WTC11 (cell line): ENCODE measurements around the gene IL20RB. TPM values are rescaled to one million over a fixed set of nuclear protein-coding genes. Genes with fewer than 3 reads are reported as not detected.

Source experiments
- ATAC-seq: fragments of 200-7000 bp; cut with Tn5 transposase; 2 replicates; pipeline ENCODE4 v1.10.0; 2021; ENCODE audit warnings: mild to moderate bottlenecking, moderate library complexity
- CTCF ChIA-PET: fragments of 300-600 bp; sonication (Branson Sonifier 250); formaldehyde crosslinking; loops from one replicate; lab custom pipeline; 2021; ENCODE audit warnings: antibody characterized with exemption; lab: Charles Lee
- POLR2A ChIA-PET: fragments of 350-600 bp; sonication (Branson Sonifier 250); formaldehyde crosslinking; loops from one replicate; lab custom pipeline; 2021; ENCODE audit warnings: antibody characterized with exemption; lab: Charles Lee
- DNase-seq: peaks from one replicate; pipeline ENCODE4 v3.0.0; 2021; ENCODE audit warnings: low spot score
- H3K27ac Mint-ChIP-seq: 2 replicates; pipeline ENCODE4 v1.8.0; 2021; ENCODE audit warnings: mixed read lengths
- H3K27me3 Mint-ChIP-seq: 2 replicates; pipeline ENCODE4 v1.8.0; 2021; ENCODE audit warnings: low read depth, mild to moderate bottlenecking, moderate library complexity, mixed read lengths
- H3K36me3 Mint-ChIP-seq: 2 replicates; pipeline ENCODE4 v1.8.0; 2021; ENCODE audit warnings: mixed read lengths
- H3K4me1 Mint-ChIP-seq: 2 replicates; pipeline ENCODE4 v1.8.0; 2022; ENCODE audit warnings: mixed read lengths
- H3K4me3 Mint-ChIP-seq: 2 replicates; pipeline ENCODE4 v1.8.0; 2021; ENCODE audit warnings: mild to moderate bottlenecking, moderate library complexity, mixed read lengths
- H3K9me3 Mint-ChIP-seq: 2 replicates; pipeline ENCODE4 v1.8.0; 2021; ENCODE audit warnings: mixed read lengths
- AR ChIP-seq: fragments of 250-450 bp; sonication (Bioruptor Pico); IDR thresholded peaks from 2 replicates; pipeline ENCODE4 v1.9.0; 2021; ENCODE audit warnings: mild to moderate bottlenecking
- ARID4B ChIP-seq: sonication (generic); formaldehyde crosslinking; IDR thresholded peaks from 2 replicates; pipeline ENCODE4 v1.8.0; 2023; ENCODE audit warnings: missing genetic modification reagents, mild to moderate bottlenecking, borderline replicate concordance
- ATF3 ChIP-seq: sonication (generic); formaldehyde crosslinking; conservative IDR thresholded peaks from 2 replicates; pipeline ENCODE4 v1.8.1; 2022; ENCODE audit warnings: mild to moderate bottlenecking, missing genetic modification reagents
- CBFB ChIP-seq: sonication (generic); formaldehyde crosslinking; IDR thresholded peaks from 2 replicates; pipeline ENCODE4 v1.8.1; 2022; ENCODE audit warnings: mild to moderate bottlenecking, low read depth, missing genetic modification reagents
- E2F1 ChIP-seq: sonication (generic); formaldehyde crosslinking; IDR thresholded peaks from 2 replicates; pipeline ENCODE4 v1.8.0; 2022; ENCODE audit warnings: mild to moderate bottlenecking, missing genetic modification reagents
- E2F5 ChIP-seq: sonication (generic); formaldehyde crosslinking; IDR thresholded peaks from 2 replicates; pipeline ENCODE4 v1.8.1; 2022; ENCODE audit warnings: mild to moderate bottlenecking, moderate library complexity, missing genetic modification reagents
- ESRRA ChIP-seq: sonication (generic); formaldehyde crosslinking; IDR thresholded peaks from 2 replicates; pipeline ENCODE4 v1.8.1; 2022; ENCODE audit warnings: mild to moderate bottlenecking, missing genetic modification reagents, borderline replicate concordance
- ETV6 ChIP-seq: sonication (generic); formaldehyde crosslinking; IDR thresholded peaks from 2 replicates; pipeline ENCODE4 v1.8.1; 2022; ENCODE audit warnings: mild to moderate bottlenecking, missing genetic modification reagents
- GABPB1 ChIP-seq: sonication (generic); formaldehyde crosslinking; IDR thresholded peaks from 2 replicates; pipeline ENCODE4 v1.8.1; 2023; ENCODE audit warnings: mild to moderate bottlenecking, missing genetic modification reagents
- JAZF1 ChIP-seq: fragments of 250-450 bp; sonication (Bioruptor Pico); IDR thresholded peaks from 2 replicates; pipeline ENCODE4 v1.9.0; 2021; ENCODE audit warnings: moderate library complexity, mild to moderate bottlenecking, inconsistent platforms
- PRDM15 ChIP-seq: sonication (generic); formaldehyde crosslinking; IDR thresholded peaks from 2 replicates; pipeline ENCODE4 v1.8.0; 2022; ENCODE audit warnings: missing genetic modification reagents
- SMAD3 ChIP-seq: sonication (generic); formaldehyde crosslinking; IDR thresholded peaks from 2 replicates; pipeline ENCODE4 v1.8.0; 2022; ENCODE audit warnings: missing genetic modification reagents, mild to moderate bottlenecking, borderline replicate concordance
- TEAD4 ChIP-seq: sonication (generic); formaldehyde crosslinking; IDR thresholded peaks from 2 replicates; pipeline ENCODE4 v1.8.0; 2022; ENCODE audit warnings: mild to moderate bottlenecking, missing genetic modification reagents
- TP53 ChIP-seq: sonication (generic); formaldehyde crosslinking; IDR thresholded peaks from 2 replicates; pipeline ENCODE4 v1.8.1; 2023; ENCODE audit warnings: mild to moderate bottlenecking, missing genetic modification reagents
- USF2 ChIP-seq: sonication (generic); formaldehyde crosslinking; IDR thresholded peaks from 2 replicates; pipeline ENCODE4 v1.8.1; 2023; ENCODE audit warnings: mild to moderate bottlenecking, missing genetic modification reagents, moderate library complexity
- ZMAT4 ChIP-seq: fragments of 250-450 bp; sonication (Bioruptor Pico); IDR thresholded peaks from 2 replicates; pipeline ENCODE4 v1.9.0; 2021; ENCODE audit warnings: mild to moderate bottlenecking
- ZNF219 ChIP-seq: sonication (generic); formaldehyde crosslinking; IDR thresholded peaks from 2 replicates; pipeline ENCODE4 v1.8.0; 2023; ENCODE audit warnings: missing genetic modification reagents, mild to moderate bottlenecking, borderline replicate concordance
- ZNF423 ChIP-seq: fragments of 250-450 bp; sonication (Bioruptor Pico); IDR thresholded peaks from 2 replicates; pipeline ENCODE4 v2.1.2; 2022; ENCODE audit warnings: mild to moderate bottlenecking, moderate library complexity
- ZNF425 ChIP-seq: fragments of 250-450 bp; sonication (Bioruptor Pico); conservative IDR thresholded peaks from 2 replicates; pipeline ENCODE4 v1.9.0; 2021; ENCODE audit warnings: mild to moderate bottlenecking
- ZNF671 ChIP-seq: fragments of 250-450 bp; sonication (Bioruptor Pico); IDR thresholded peaks from 2 replicates; pipeline ENCODE4 v1.8.0; 2021; ENCODE audit warnings: mild to moderate bottlenecking
- total RNA-seq: library from RNA; stranded (reverse); gene quantifications from 3 replicates; pipeline ENCODE4 v1.2.3, GENCODE V29; 2021

The IL20RB gene
- total RNA-seq, 1 experiment from 2014 or later: 2.3 TPM

GRCh38 chr3:136913168-136913567, 44.6 kb upstream of the IL20RB start:
- ChIA-PET POLR2A (no interaction called here), CTCF (no interaction called here)
- no peaks in the 10 kb centered on the region for H3K36me3 Mint-ChIP-seq

GRCh38 chr3:136914739-136915138, 43.0 kb upstream of the IL20RB start:
- Mint-ChIP-seq H3K27me3 (no peaks in the 10 kb centered on the region), H3K4me3 (no peak overlapping the region), H3K9me3 (no peaks in the 10 kb centered on the region), H3K36me3 (no peaks in the 10 kb centered on the region)
- POLR2A ChIA-PET: no interaction called here
- ATAC-seq: no peak
- CTCF ChIA-PET: no interaction called here
- DNase-seq: no peak
- TF ChIP-seq E2F5 (CRISPR knock-in tag) (no peak), ZNF671 (CRISPR knock-in tag) (no peak), USF2 (CRISPR knock-in tag) (no peak), ZMAT4 (CRISPR knock-in tag) (no peak), ARID4B (CRISPR knock-in tag) (no peak), ETV6 (CRISPR knock-in tag) (no peak), TEAD4 (CRISPR knock-in tag) (no peak), ESRRA (CRISPR knock-in tag) (no peak), E2F1 (CRISPR knock-in tag) (no peak), ZNF425 (no peak), GABPB1 (CRISPR knock-in tag) (no peak), CBFB (no peak), SMAD3 (CRISPR knock-in tag) (no peak), ATF3 (no peak), AR (CRISPR knock-in tag) (no peak), ZNF423 (CRISPR knock-in tag) (no peak), PRDM15 (CRISPR knock-in tag) (no peak)
- TF ChIP-seq, all 79 proteins: peak for 0
- peak overlapping the region; percentile 46; the same call in 1 of the 2 replicates for H3K27ac Mint-ChIP-seq
- H3K4me1 Mint-ChIP-seq: peaks cover 82% of the 10 kb centered on the region

More at GRCh38 chr3:136913168-136913567, 44.6 kb upstream of the IL20RB start:
- H3K9me3 Mint-ChIP-seq: no peaks in the 10 kb centered on the region
- peaks cover 82% of the 10 kb centered on the region for H3K4me1 Mint-ChIP-seq
- no peak for TF ChIP-seq ZNF219 (CRISPR knock-in tag)
- TF ChIP-seq TP53 (CRISPR knock-in tag): no peak
- no peak for TF ChIP-seq JAZF1 (CRISPR knock-in tag)
- H3K27ac Mint-ChIP-seq: peak overlapping the region; percentile 14
- DNase-seq: no peak
- no peak for ATAC-seq
- H3K4me3 Mint-ChIP-seq: no peak overlapping the region
- no peaks in the 10 kb centered on the region for H3K27me3 Mint-ChIP-seq
